Right atrium auricular region (tissue), 2 donors: ENCODE results near the gene WNT2B. TPM values are rescaled to one million over a fixed set of nuclear protein-coding genes. Genes with fewer than 3 reads are reported as not detected.
A peak's percentile ranks its signal among the peaks of the same experiment; 100 is the strongest.

Experiments used
- DNase-seq: peaks from one replicate; pipeline ENCODE4 v3.0.0-alpha.2; 2019; ENCODE audit warnings: low spot score
- H3K27ac ChIP-seq, 2 donors: fragments of 200-600 bp; sonication (generic); 1 replicate in 1 of 2; 2 replicates in 1 of 2; pipeline ENCODE4 v1.5.1; 2016 to 2019
- H3K27me3 ChIP-seq, 2 donors: fragments of 200-600 bp; sonication (generic); one replicate each; pipeline versions ENCODE4 v1.5.1 to v1.6.0; 2017 to 2019
- H3K36me3 ChIP-seq: fragments of 200-600 bp; sonication (generic); one replicate; pipeline ENCODE4 v1.5.1; 2016
- H3K4me1 ChIP-seq, 2 donors: fragments of 200-600 bp; sonication (generic); one replicate each; pipeline versions ENCODE4 v1.5.1 to v1.6.0; 2017 to 2019
- H3K4me3 ChIP-seq, 2 donors: fragments of 200-600 bp; sonication (generic); 1 replicate in 1 of 2; 2 replicates in 1 of 2; pipeline ENCODE4 v1.5.1; 2017 to 2019; ENCODE audit warnings: mild to moderate bottlenecking in 1 of 2, moderate library complexity in 1 of 2
- H3K9me3 ChIP-seq, 2 donors: fragments of 200-600 bp; sonication (generic); one replicate each; pipeline ENCODE4 v1.5.1; 2019
- CTCF ChIP-seq, 2 donors: fragments of 200-600 bp; sonication (generic); IDR thresholded peaks; one replicate each; pipeline ENCODE4 v1.5.1; 2019; ENCODE audit warnings: antibody characterized with exemption in 2 of 2
- total RNA-seq, 2 donors: library from RNA; depleted of rRNA; stranded (reverse); fragments of >200 nt; gene quantifications; one replicate each; pipeline ENCODE4 v1.1.0, GENCODE V29; 2016

WNT2B gene
- total RNA-seq, 2 donors from 2014 or later: 4.8 to 18.6 TPM

GRCh38 chr1:112505878-112506277 is 2.9 kb upstream of the WNT2B start:
- H3K27me3 ChIP-seq: no peaks in the 10 kb centered on the region
- peaks cover 0 to 49% of the 10 kb centered on the region in 2 donors for H3K4me1 ChIP-seq
- TF ChIP-seq CTCF (IDR thresholded peaks at IDR 0.05): no peak
- H3K9me3 ChIP-seq: no peaks in the 10 kb centered on the region
- DNase-seq: no peak
- H3K27ac ChIP-seq: no peak overlapping the region
- no peak overlapping the region for H3K4me3 ChIP-seq
- H3K36me3 ChIP-seq: no peaks in the 10 kb centered on the region

- Histone ChIP-seq H3K36me3 (no peaks in the 10 kb centered on the region), H3K27me3 (no peaks in the 10 kb centered on the region), H3K27ac (no peak overlapping the region), H3K4me3 (no peak overlapping the region), H3K9me3 (no peaks in the 10 kb centered on the region), H3K4me1 (peaks cover 0 to 48% of the 10 kb centered on the region in 2 donors)
- no peak for TF ChIP-seq CTCF (IDR thresholded peaks at IDR 0.05)
- no peak for DNase-seq
Measured at GRCh38 chr1:112506306-112506705, 2.5 kb upstream of the WNT2B start.

- H3K4me1 ChIP-seq: peaks cover 0 to 43% of the 10 kb centered on the region in 2 donors
- H3K9me3 ChIP-seq: no peaks in the 10 kb centered on the region
- H3K36me3 ChIP-seq: no peaks in the 10 kb centered on the region
- H3K4me3 ChIP-seq: no peak overlapping the region
- no peaks in the 10 kb centered on the region for H3K27me3 ChIP-seq
- TF ChIP-seq CTCF (IDR thresholded peaks at IDR 0.05): no peak
- H3K27ac ChIP-seq: no peak overlapping the region
- DNase-seq: no peak
Measured at GRCh38 chr1:112506731-112507130, 2.0 kb upstream of the WNT2B start.

- H3K27ac ChIP-seq: no peak overlapping the region
- H3K4me1 ChIP-seq: peaks cover 0 to 37% of the 10 kb centered on the region in 2 donors
- no peaks in the 10 kb centered on the region for H3K9me3 ChIP-seq
- H3K27me3 ChIP-seq: no peaks in the 10 kb centered on the region
- TF ChIP-seq CTCF (IDR thresholded peaks at IDR 0.05): no peak
- no peaks in the 10 kb centered on the region for H3K36me3 ChIP-seq
- DNase-seq: no peak
- H3K4me3 ChIP-seq: no peak overlapping the region
Measured at GRCh38 chr1:112507336-112507735, 1.4 kb upstream of the WNT2B start.

- Histone ChIP-seq H3K27ac (peak overlapping the region in 1 of 2 donors; percentile 4), H3K36me3 (no peaks in the 10 kb centered on the region), H3K4me3 (peak overlapping the region; percentile 56 to 61), H3K9me3 (no peaks in the 10 kb centered on the region), H3K4me1 (peaks cover 0 to 32% of the 10 kb centered on the region in 2 donors), H3K27me3 (no peaks in the 10 kb centered on the region)
- no peak for TF ChIP-seq CTCF (IDR thresholded peaks at IDR 0.05)
- DNase-seq: no peak
Measured at GRCh38 chr1:112507921-112508277, 866 bp upstream of the WNT2B start.

- Histone ChIP-seq H3K4me3 (peak overlapping the region; percentile 56 to 61), H3K9me3 (no peaks in the 10 kb centered on the region), H3K4me1 (peaks cover 0 to 29% of the 10 kb centered on the region in 2 donors), H3K27me3 (no peaks in the 10 kb centered on the region), H3K36me3 (no peaks in the 10 kb centered on the region), H3K27ac (peak overlapping the region; percentile 29 to 41)
- DNase-seq: no peak
- no peak for TF ChIP-seq CTCF (IDR thresholded peaks at IDR 0.05)
Measured at GRCh38 chr1:112509005-112509659, 367 bp downstream of the WNT2B start.
